HEK293 (cell line): ENCODE data around the gene KCNQ1.

Experiments
- CTCF ChIA-PET: fragments of 350-600 bp; formaldehyde crosslinking; extraction: SDS; loops from one replicate; lab custom pipeline; 2021; ENCODE audit warnings: antibody characterized with exemption; lab: Yijun Ruan, JAX
- POLR2A ChIA-PET: fragments of 300-600 bp; formaldehyde crosslinking; extraction: SDS; loops from one replicate; lab custom pipeline; 2020; ENCODE audit warnings: antibody characterized with exemption, inconsistent platforms; lab: Yijun Ruan, JAX
- H3K27ac ChIP-seq: fragments of 200-500 bp; sonication (Bioruptor generic); 2 replicates; pipeline ENCODE4 v1.5.1; 2014; ENCODE audit warnings: low read depth, low read length, control low read depth, inconsistent platforms; ENCODE audit errors: extremely low read depth
- H3K36me3 ChIP-seq, 2 experiments: fragments of 200-500 bp in 1 of 2; sonication (Bioruptor generic) in 1 of 2; 1 replicate in 1 of 2; 2 replicates in 1 of 2; pipeline ENCODE4 v1.5.1; 2014 to 2017; ENCODE audit warnings: inconsistent platforms in 2 of 2, low read length in 2 of 2; ENCODE audit not compliant: control insufficient read depth in 2 of 2, insufficient read depth in 1 of 2
- H3K4me1 ChIP-seq: fragments of 200-500 bp; sonication (Bioruptor generic); 2 replicates; pipeline ENCODE4 v1.5.1; 2014; ENCODE audit warnings: mild to moderate bottlenecking, low read length, inconsistent platforms; ENCODE audit not compliant: control insufficient read depth, insufficient read depth
- H3K4me3 ChIP-seq: 2 replicates; pipeline ENCODE4 v1.5.1; 2011; ENCODE audit warnings: low read depth, mild to moderate bottlenecking, control low read depth, low read length, moderate library complexity
- H3K9me3 ChIP-seq: fragments of 200-500 bp; sonication (Bioruptor generic); 2 replicates; pipeline ENCODE4 v1.5.1; 2014; ENCODE audit warnings: low read depth, low read length, inconsistent platforms; ENCODE audit not compliant: control insufficient read depth, insufficient read depth
- GLI2 ChIP-seq: fragments of 450-650 bp; formaldehyde crosslinking; IDR thresholded peaks from 2 replicates; pipeline ENCODE4; 2017; ENCODE audit warnings: missing biosample characterization, missing genetic modification characterization, low read depth, borderline replicate concordance
- IKZF3 ChIP-seq: fragments of 450-650 bp; IDR thresholded peaks from 2 replicates; pipeline ENCODE4 v1.5.0; 2018; ENCODE audit warnings: missing biosample characterization, mild to moderate bottlenecking, missing genetic modification characterization, moderate library complexity
- OVOL3 ChIP-seq: fragments of 450-650 bp; formaldehyde crosslinking; IDR thresholded peaks from 2 replicates; pipeline ENCODE4 v1.5.1; 2016; ENCODE audit warnings: missing biosample characterization, missing genetic modification characterization
- RBAK ChIP-seq: fragments of 450-650 bp; formaldehyde crosslinking; IDR thresholded peaks from 2 replicates; pipeline ENCODE4 v1.5.1; 2016; ENCODE audit warnings: missing biosample characterization, missing genetic modification characterization
- YY1 ChIP-seq: fragments of 450-650 bp; formaldehyde crosslinking; IDR thresholded peaks from 2 replicates; pipeline ENCODE4 v1.5.1; 2018; ENCODE audit warnings: missing biosample characterization, missing genetic modification characterization
- YY2 ChIP-seq: fragments of 450-650 bp; formaldehyde crosslinking; IDR thresholded peaks from 2 replicates; pipeline ENCODE4 v1.5.1; 2016; ENCODE audit warnings: missing biosample characterization, missing genetic modification characterization
- ZBTB1 ChIP-seq: fragments of 450-650 bp; formaldehyde crosslinking; IDR thresholded peaks from 2 replicates; pipeline ENCODE4 v1.5.1; 2016; ENCODE audit warnings: missing biosample characterization, missing genetic modification characterization
- ZBTB10 ChIP-seq: fragments of 450-650 bp; formaldehyde crosslinking; IDR thresholded peaks from 2 replicates; pipeline ENCODE4 v1.5.1; 2016; ENCODE audit warnings: missing biosample characterization, missing genetic modification characterization
- ZBTB11 ChIP-seq: fragments of 450-650 bp; formaldehyde crosslinking; conservative IDR thresholded peaks from 2 replicates; pipeline ENCODE4 v1.5.1; 2016; ENCODE audit warnings: low read depth, missing biosample characterization, missing genetic modification characterization
- ZEB2 ChIP-seq: fragments of 450-650 bp; formaldehyde crosslinking; IDR thresholded peaks from 2 replicates; pipeline ENCODE4 v1.5.1; 2016; ENCODE audit warnings: missing biosample characterization, missing genetic modification characterization
- ZNF114 ChIP-seq: fragments of 450-650 bp; formaldehyde crosslinking; IDR thresholded peaks from 2 replicates; pipeline ENCODE4 v1.5.0; 2017; ENCODE audit warnings: missing biosample characterization, missing genetic modification characterization
- ZNF280C ChIP-seq: fragments of 450-650 bp; formaldehyde crosslinking; IDR thresholded peaks from 2 replicates; pipeline ENCODE4 v1.5.1; 2016; ENCODE audit warnings: missing biosample characterization, missing genetic modification characterization
- ZNF292 ChIP-seq: fragments of 450-650 bp; formaldehyde crosslinking; IDR thresholded peaks from 2 replicates; pipeline ENCODE4 v1.5.1; 2016; ENCODE audit warnings: low read depth, missing biosample characterization, missing genetic modification characterization, borderline replicate concordance
- ZNF302 ChIP-seq: fragments of 450-650 bp; formaldehyde crosslinking; IDR thresholded peaks from 2 replicates; pipeline ENCODE4 v1.5.1; 2016; ENCODE audit warnings: missing biosample characterization, missing genetic modification characterization, low read depth
- ZNF473 ChIP-seq: fragments of 450-650 bp; formaldehyde crosslinking; IDR thresholded peaks from 2 replicates; pipeline ENCODE4 v1.5.1; 2017; ENCODE audit warnings: missing biosample characterization, missing genetic modification characterization
- ZNF548 ChIP-seq: fragments of 450-650 bp; formaldehyde crosslinking; IDR thresholded peaks from 2 replicates; pipeline ENCODE4 v1.5.1; 2016; ENCODE audit warnings: missing biosample characterization, missing genetic modification characterization
- ZNF571 ChIP-seq: fragments of 450-650 bp; formaldehyde crosslinking; IDR thresholded peaks from 2 replicates; pipeline ENCODE4 v1.5.0; 2017; ENCODE audit warnings: missing biosample characterization, missing genetic modification characterization
- ZNF645 ChIP-seq: fragments of 450-650 bp; formaldehyde crosslinking; IDR thresholded peaks from 2 replicates; pipeline ENCODE4; 2016; ENCODE audit warnings: missing biosample characterization, missing genetic modification characterization
- ZNF677 ChIP-seq: fragments of 450-650 bp; IDR thresholded peaks from 2 replicates; pipeline ENCODE4 v1.5.0; 2018; ENCODE audit warnings: missing biosample characterization, mild to moderate bottlenecking, missing genetic modification characterization, moderate library complexity
- ZNF76 ChIP-seq: fragments of 450-650 bp; formaldehyde crosslinking; IDR thresholded peaks from 2 replicates; pipeline ENCODE4; 2016; ENCODE audit warnings: low read depth, missing biosample characterization, missing genetic modification characterization, borderline replicate concordance
- ZSCAN23 ChIP-seq: fragments of 450-650 bp; formaldehyde crosslinking; IDR thresholded peaks from 2 replicates; pipeline ENCODE4 v1.5.1; 2016; ENCODE audit warnings: missing biosample characterization, missing genetic modification characterization
- TF ChIP-seq, protein P1 (sequence below): fragments of 450-650 bp; formaldehyde crosslinking; IDR thresholded peaks from 2 replicates; pipeline ENCODE4 v1.5.1; 2016; ENCODE audit warnings: missing biosample characterization, missing genetic modification characterization

KCNQ1 gene

DNA sequence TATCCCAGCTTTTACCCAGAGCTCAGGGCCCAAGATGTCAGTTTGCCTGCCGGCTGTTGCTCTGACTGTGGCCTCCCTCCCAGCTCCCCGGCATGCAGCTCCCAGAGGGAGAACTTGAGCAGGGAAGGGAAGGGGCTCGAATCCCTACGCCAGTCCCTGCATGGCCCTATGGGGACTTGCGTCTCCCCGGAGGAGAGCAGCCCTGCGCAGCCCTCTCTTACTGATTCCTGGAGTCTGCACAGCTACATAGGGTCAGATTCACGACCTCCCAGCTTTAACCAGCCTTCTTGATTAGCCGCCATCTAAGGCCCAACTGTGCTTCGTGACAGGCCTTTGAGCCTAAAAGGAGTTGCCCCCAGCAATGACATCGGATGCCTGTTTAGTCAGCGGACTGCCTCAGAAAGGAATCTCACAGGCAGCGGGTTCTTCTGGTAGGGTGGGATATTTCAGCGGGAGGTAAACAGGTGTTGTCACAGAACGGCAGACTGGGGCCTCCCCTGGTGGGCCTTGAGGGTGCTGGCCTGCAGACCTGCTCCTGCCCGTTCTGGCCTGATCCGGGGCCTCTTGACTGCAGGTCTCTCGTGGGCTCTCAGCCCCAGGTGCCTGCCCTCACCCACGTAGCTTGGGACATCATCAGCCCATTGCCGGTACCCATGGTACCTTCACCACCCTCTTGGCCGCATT lies 298.8 kb downstream of the KCNQ1 start:
- no peak for TF ChIP-seq ZNF548 (tag by site-specific recombination)
- no peak for TF ChIP-seq IKZF3 (tag by site-specific recombination)
- TF ChIP-seq ZNF677 (tag by site-specific recombination) = no peak
- TF ChIP-seq ZNF280C (tag by site-specific recombination) = no peak
- TF ChIP-seq ZNF302 (tag by site-specific recombination) = no peak
- no peak for TF ChIP-seq ZNF292 (tag by site-specific recombination)
- no peak for TF ChIP-seq ZNF645 (tag by site-specific recombination)
- no peak for TF ChIP-seq YY1 (tag by site-specific recombination)
- TF ChIP-seq, all 188 proteins: peak for 0
- Histone ChIP-seq H3K27ac (no peak overlapping the region), H3K4me1 (no peaks in the 10 kb centered on the region), H3K9me3 (no peaks in the 10 kb centered on the region), H3K36me3 (no peaks in the 10 kb centered on the region), H3K4me3 (no peak overlapping the region)
- ChIA-PET CTCF (interaction anchor here (0.6 kb wide), 1 partner anchor 46 kb away, joined by 3 read pairs; no protein-coding TSS in a partner anchor), POLR2A (no interaction called here)

- H3K4me1 ChIP-seq = no peaks in the 10 kb centered on the region
- no peaks in the 10 kb centered on the region for H3K9me3 ChIP-seq
- CTCF ChIA-PET = interaction anchor here (0.6 kb wide), 2 partner anchors 47 to 136 kb away, joined by 3 to 4 read pairs; no protein-coding TSS in a partner anchor
- no peak overlapping the region for H3K27ac ChIP-seq
- H3K36me3 ChIP-seq = no peaks in the 10 kb centered on the region
- no peak overlapping the region for H3K4me3 ChIP-seq
- POLR2A ChIA-PET = no interaction called here
- TF ChIP-seq ZNF114 (tag by site-specific recombination) = no peak
- no peak for TF ChIP-seq GLI2 (tag by site-specific recombination)
- no peak for TF ChIP-seq ZSCAN23 (tag by site-specific recombination)
- no peak for TF ChIP-seq ZNF473 (tag by site-specific recombination)
- no peak for TF ChIP-seq ZNF571 (tag by site-specific recombination)
- no peak for TF ChIP-seq ZNF645 (tag by site-specific recombination)
- TF ChIP-seq ZNF76 (tag by site-specific recombination) = no peak
- TF ChIP-seq, protein P1, sequence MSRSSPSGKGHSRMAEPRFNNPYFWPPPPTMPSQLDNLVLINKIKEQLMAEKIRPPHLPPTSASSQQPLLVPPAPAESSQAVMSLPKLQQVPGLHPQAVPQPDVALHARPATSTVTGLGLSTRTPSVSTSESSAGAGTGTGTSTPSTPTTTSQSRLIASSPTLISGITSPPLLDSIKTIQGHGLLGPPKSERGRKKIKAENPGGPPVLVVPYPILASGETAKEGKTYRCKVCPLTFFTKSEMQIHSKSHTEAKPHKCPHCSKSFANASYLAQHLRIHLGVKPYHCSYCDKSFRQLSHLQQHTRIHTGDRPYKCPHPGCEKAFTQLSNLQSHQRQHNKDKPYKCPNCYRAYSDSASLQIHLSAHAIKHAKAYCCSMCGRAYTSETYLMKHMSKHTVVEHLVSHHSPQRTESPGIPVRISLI (tag by site-specific recombination) = no peak
- no peak for TF ChIP-seq ZEB2 (tag by site-specific recombination)
- no peak for TF ChIP-seq ZBTB11
- no peak for TF ChIP-seq OVOL3
- no peak for TF ChIP-seq YY2 (tag by site-specific recombination)
- no peak for TF ChIP-seq RBAK
- TF ChIP-seq ZBTB10 (tag by site-specific recombination) = no peak
- no peak for TF ChIP-seq ZBTB1
These were observed 299.4 kb downstream of the KCNQ1 start for GRCh38 chr11:2744166-2744565.
